Endometrial microvascular endothelial cells (primary cell): ENCODE results near the gene ASIC5. TPM values are rescaled to one million over a fixed set of nuclear protein-coding genes. Genes with fewer than 3 reads are reported as not detected.
"Not testable (repeated sequence)": the region's sequence is repeated elsewhere in the genome, so short reads cannot be mapped to it uniquely, and the experiment has no call there.

Experiments used
- in situ Hi-C: cut with HindIII; loops from 2 replicates; pipeline ENCODE4 v1.10.0; 2017; ENCODE audit warnings: low sequenced_read_pairs, low pct_unique_long_range_greater_than_20kb; ENCODE audit errors: inconsistent ontology term
- total RNA-seq: library from RNA; depleted of rRNA; stranded (reverse); fragments of >200 nt; gene quantifications from one replicate; pipeline ENCODE4 v1.2.3, GENCODE V29; 2015; ENCODE audit errors: inconsistent ontology term

The ASIC5 gene
- total RNA-seq, 1 donor from 2014 or later, result not detected

GRCh38 chr4:155809835-155810234, 56.2 kb downstream of the ASIC5 start:
- in situ Hi-C loops, result no loop called here

GRCh38 chr4:155807021-155807420, 59.1 kb downstream of the ASIC5 start:
- in situ Hi-C loops, result no loop called here

- in situ Hi-C loops, result no loop called here
Observed at GRCh38 chr4:155805016-155805415, 61.1 kb downstream of the ASIC5 start.

- in situ Hi-C loops, result no loop called here
Observed at GRCh38 chr4:155802190-155802959, 63.7 kb downstream of the ASIC5 start.

- in situ Hi-C loops, result no loop called here
Observed at GRCh38 chr4:155800685-155801343, 65.3 kb downstream of the ASIC5 start.

GRCh38 chr4:155799794-155800123, 66.3 kb downstream of the ASIC5 start:
- in situ Hi-C loops, result no loop called here

GRCh38 chr4:155799116-155799793, 66.8 kb downstream of the ASIC5 start:
- in situ Hi-C loops, result no loop called here

- in situ Hi-C loops, result not testable (repeated sequence)
Observed at GRCh38 chr4:155797581-155797980, 68.5 kb downstream of the ASIC5 start.

- in situ Hi-C loops, result no loop called here
Observed at GRCh38 chr4:155795991-155796390, 70.1 kb downstream of the ASIC5 start.

- in situ Hi-C loops, result no loop called here
Observed at GRCh38 chr4:155794589-155795236, 71.4 kb downstream of the ASIC5 start.

- in situ Hi-C loops, result no loop called here
Observed at GRCh38 chr4:155789982-155790381, 76.1 kb downstream of the ASIC5 start.

- in situ Hi-C loops, result no loop called here
Observed at GRCh38 chr4:155789391-155789790, 76.7 kb downstream of the ASIC5 start.

- in situ Hi-C loops, result no loop called here
Observed at GRCh38 chr4:155787113-155787710, 78.9 kb downstream of the ASIC5 start.

- in situ Hi-C loops, result no loop called here
Observed at GRCh38 chr4:155785828-155786227, 80.2 kb downstream of the ASIC5 start.

GRCh38 chr4:155784637-155785036, 81.4 kb downstream of the ASIC5 start:
- in situ Hi-C loops, result no loop called here

- in situ Hi-C loops, result no loop called here
Observed at GRCh38 chr4:155781249-155781831, 84.7 kb downstream of the ASIC5 start.

- in situ Hi-C loops, result no loop called here
Observed at GRCh38 chr4:155780775-155781174, 85.3 kb downstream of the ASIC5 start.
